ENCODE data around the gene ITPR2. TPM values are rescaled to one million over a fixed set of nuclear protein-coding genes. Genes with fewer than 3 reads are reported as not detected.

Gene ITPR2
- total RNA-seq, 1 experiment from 2014 or later = 26.0 TPM

DNA sequence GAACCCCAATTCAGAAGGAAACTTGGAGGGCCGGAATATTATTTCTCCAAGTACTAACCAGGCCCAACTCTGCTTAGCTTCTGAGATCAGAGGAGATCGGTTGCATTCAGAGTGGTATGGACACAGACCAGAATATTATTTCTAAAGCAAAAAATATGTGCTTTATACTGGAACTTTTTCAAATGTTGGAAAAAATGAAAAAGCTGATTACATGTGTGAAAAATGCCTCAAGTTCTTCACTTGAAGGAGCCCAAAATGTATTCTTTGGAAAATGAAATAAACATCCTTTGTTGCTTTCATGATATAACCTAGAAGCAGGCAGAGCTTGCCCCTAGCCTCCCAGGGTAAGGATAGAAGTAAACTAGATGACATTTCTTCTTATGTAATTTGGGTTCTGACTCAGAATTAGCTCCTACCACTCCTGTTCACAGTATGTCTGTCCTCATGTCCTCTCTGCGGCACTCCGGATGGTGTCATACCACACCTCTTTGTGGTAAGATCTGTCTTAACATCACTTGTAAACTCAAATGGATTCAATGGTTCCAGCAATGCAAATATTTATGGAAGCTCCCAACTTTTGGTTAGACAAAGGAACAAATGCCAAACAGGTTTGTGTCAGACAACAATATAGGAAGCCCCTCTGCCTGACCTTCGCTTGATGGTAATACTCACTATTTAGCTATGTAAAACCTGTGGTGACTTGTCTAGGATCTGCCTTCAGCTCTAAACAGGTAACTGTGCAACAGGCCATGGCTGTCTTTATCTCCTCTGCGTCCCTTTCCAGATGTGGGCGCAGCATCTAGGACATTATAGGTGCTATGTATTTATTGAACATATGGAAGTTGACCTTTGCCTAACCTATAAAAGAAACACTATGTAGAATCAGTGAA lies 459.1 kb downstream of the ITPR2 start:
- Histone ChIP-seq H3K4me2 (no peak overlapping the region), H3K27ac (no peak overlapping the region), H4K20me1 (ENCODE audit: insufficient read depth) (no peaks in the 10 kb centered on the region), H2AFZ (no peak overlapping the region), H3F3A (ENCODE audit: insufficient read depth, low read depth) (no peaks in the 10 kb centered on the region), H3K9me3 (ENCODE audit: insufficient read depth, low read depth) (no peaks in the 10 kb centered on the region), H3K27me3 (ENCODE audit: insufficient read depth, low read depth) (no peaks in the 10 kb centered on the region), H3K9me2 (ENCODE audit: insufficient read depth) (no peaks in the 10 kb centered on the region), H3K79me2 (ENCODE audit: low read depth) (no peaks in the 10 kb centered on the region), H3K4me3 (no peak overlapping the region), H3K4me1 (replicated peaks; ENCODE audit: insufficient read depth) (peaks cover 11% of the 10 kb centered on the region; the same call in 1 of the 2 replicates), H3K36me3 (ENCODE audit: low read depth) (no peaks in the 10 kb centered on the region)
- CTCF ChIA-PET = no interaction called here
- intact Hi-C loops (cut with micrococcal nuclease; ENCODE audit: unreplicated experiment) = no loop called here
- TF ChIP-seq, protein P1, sequence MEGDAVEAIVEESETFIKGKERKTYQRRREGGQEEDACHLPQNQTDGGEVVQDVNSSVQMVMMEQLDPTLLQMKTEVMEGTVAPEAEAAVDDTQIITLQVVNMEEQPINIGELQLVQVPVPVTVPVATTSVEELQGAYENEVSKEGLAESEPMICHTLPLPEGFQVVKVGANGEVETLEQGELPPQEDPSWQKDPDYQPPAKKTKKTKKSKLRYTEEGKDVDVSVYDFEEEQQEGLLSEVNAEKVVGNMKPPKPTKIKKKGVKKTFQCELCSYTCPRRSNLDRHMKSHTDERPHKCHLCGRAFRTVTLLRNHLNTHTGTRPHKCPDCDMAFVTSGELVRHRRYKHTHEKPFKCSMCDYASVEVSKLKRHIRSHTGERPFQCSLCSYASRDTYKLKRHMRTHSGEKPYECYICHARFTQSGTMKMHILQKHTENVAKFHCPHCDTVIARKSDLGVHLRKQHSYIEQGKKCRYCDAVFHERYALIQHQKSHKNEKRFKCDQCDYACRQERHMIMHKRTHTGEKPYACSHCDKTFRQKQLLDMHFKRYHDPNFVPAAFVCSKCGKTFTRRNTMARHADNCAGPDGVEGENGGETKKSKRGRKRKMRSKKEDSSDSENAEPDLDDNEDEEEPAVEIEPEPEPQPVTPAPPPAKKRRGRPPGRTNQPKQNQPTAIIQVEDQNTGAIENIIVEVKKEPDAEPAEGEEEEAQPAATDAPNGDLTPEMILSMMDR (conservative IDR thresholded peaks at IDR 0.05) = no peak
- no peak for TF ChIP-seq EZH2 (IDR thresholded peaks at IDR 0.05; ENCODE audit: low read depth)
- BruUV-seq (replicated peaks) = no TSS peak
- POLR2A ChIA-PET (ENCODE audit: unreplicated experiment) = interaction anchor here (0.7 kb wide), 1 partner anchor 13 kb away, joined by 4 read pairs; no protein-coding TSS in a partner anchor
- DNase-seq = no peak

DNA sequence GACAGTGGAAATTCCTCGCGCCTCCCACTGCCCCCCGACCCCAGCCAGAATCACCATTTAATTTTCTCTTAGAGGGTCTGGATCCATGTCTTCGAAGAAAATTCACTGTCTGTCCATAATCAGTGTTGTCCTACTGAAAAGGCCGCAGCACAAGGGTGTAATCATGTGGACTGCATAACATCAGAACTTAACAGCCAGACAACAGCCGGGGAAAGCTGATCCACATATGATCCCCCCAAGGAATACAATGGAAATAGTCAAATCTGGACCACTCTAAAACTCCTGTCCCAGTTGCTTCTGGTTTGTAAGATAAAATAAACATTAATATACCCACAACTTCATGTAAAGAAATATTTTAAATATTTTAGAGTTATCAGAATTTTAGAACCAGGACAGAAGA lies 460.1 kb downstream of the ITPR2 start:
- intact Hi-C loops (cut with micrococcal nuclease; ENCODE audit: unreplicated experiment) = no loop called here
- no peaks in the 10 kb centered on the region for H3K9me2 ChIP-seq (ENCODE audit: insufficient read depth)
- no peak overlapping the region for H3K4me3 ChIP-seq
- no peak overlapping the region for H3K27ac ChIP-seq
- no peaks in the 10 kb centered on the region for H3K9me3 ChIP-seq (ENCODE audit: insufficient read depth, low read depth)
- H4K20me1 ChIP-seq (ENCODE audit: insufficient read depth) = no peaks in the 10 kb centered on the region
- no peaks in the 10 kb centered on the region for H3K27me3 ChIP-seq (ENCODE audit: insufficient read depth, low read depth)
- H3K79me2 ChIP-seq (ENCODE audit: low read depth) = no peaks in the 10 kb centered on the region
- H3K36me3 ChIP-seq (ENCODE audit: low read depth) = no peaks in the 10 kb centered on the region
- H3K4me2 ChIP-seq = no peak overlapping the region
- H3F3A ChIP-seq (ENCODE audit: insufficient read depth, low read depth) = no peaks in the 10 kb centered on the region
- peaks cover 14% of the 10 kb centered on the region; the same call in 1 of the 2 replicates for H3K4me1 ChIP-seq (replicated peaks; ENCODE audit: insufficient read depth)
- H2AFZ ChIP-seq = no peak overlapping the region
- ChIA-PET CTCF (no interaction called here), POLR2A (ENCODE audit: unreplicated experiment) (no interaction called here)
- no TSS peak for BruUV-seq (replicated peaks)
- no peak for DNase-seq
- TF ChIP-seq EZH2 (IDR thresholded peaks at IDR 0.05; ENCODE audit: low read depth) = no peak
- TF ChIP-seq, protein P1 (conservative IDR thresholded peaks at IDR 0.05) = no peak

DNA sequence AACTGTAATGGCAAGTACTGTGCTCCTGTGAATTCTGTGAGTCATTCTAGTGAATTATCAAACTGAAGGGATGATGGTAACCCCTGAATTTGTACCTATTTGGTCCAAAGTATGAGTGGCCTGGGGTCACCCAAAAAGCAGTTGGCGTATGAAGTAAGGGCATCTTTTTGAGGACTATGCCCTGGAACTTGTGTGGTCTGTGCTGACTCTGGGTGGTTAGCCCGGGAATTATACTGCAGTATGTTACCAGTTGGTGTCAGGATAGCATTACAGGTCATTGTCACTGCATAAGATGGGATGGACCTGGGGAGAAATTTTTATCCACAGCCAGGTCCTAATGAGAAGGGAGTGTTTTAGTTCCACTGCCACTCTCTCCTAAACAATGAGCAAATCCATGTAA lies 462.9 kb downstream of the ITPR2 start:
- Histone ChIP-seq H3K36me3 (ENCODE audit: low read depth) (no peaks in the 10 kb centered on the region), H3K4me3 (no peak overlapping the region), H3K9me2 (ENCODE audit: insufficient read depth) (no peaks in the 10 kb centered on the region), H3K27ac (no peak overlapping the region), H3K4me1 (replicated peaks; ENCODE audit: insufficient read depth) (peaks cover 14% of the 10 kb centered on the region; the same call in 1 of the 2 replicates), H2AFZ (no peak overlapping the region), H4K20me1 (ENCODE audit: insufficient read depth) (no peaks in the 10 kb centered on the region), H3K27me3 (ENCODE audit: insufficient read depth, low read depth) (no peaks in the 10 kb centered on the region), H3K79me2 (ENCODE audit: low read depth) (no peaks in the 10 kb centered on the region), H3K4me2 (no peak overlapping the region), H3F3A (ENCODE audit: insufficient read depth, low read depth) (no peaks in the 10 kb centered on the region), H3K9me3 (ENCODE audit: insufficient read depth, low read depth) (no peaks in the 10 kb centered on the region)
- no peak for TF ChIP-seq EZH2 (IDR thresholded peaks at IDR 0.05; ENCODE audit: low read depth)
- TF ChIP-seq, protein P1 (conservative IDR thresholded peaks at IDR 0.05) = no peak
- DNase-seq = no peak
- POLR2A ChIA-PET (ENCODE audit: unreplicated experiment) = interaction anchor here (0.6 kb wide), 1 partner anchor 198 kb away, joined by 6 read pairs; no protein-coding TSS in a partner anchor
- intact Hi-C loops (cut with micrococcal nuclease; ENCODE audit: unreplicated experiment) = no loop called here
- CTCF ChIA-PET = no interaction called here
- no TSS peak for BruUV-seq (replicated peaks)

Measured in PC-9 (cell line).